Heart left ventricle (tissue), 13 donors: Measurements from ENCODE around the gene GLB1L2.

Experiments used
- POLR2A ChIP-seq, 2 donors: fragments of 450-650 bp; IDR thresholded peaks; one replicate each; pipeline ENCODE4 v1.6.1; 2017; ENCODE audit warnings: antibody characterized with exemption in 2 of 2, mild to moderate bottlenecking in 2 of 2, moderate library complexity in 2 of 2
- TF ChIP-seq, protein P1 (sequence below), 12 donors: fragments of 200-600 bp; sonication (generic) in 4 of 12; IDR thresholded peaks; one replicate each; pipeline versions ENCODE4 v1.5.0 to v1.8.0; 2018 to 2022; ENCODE audit warnings: antibody characterized with exemption in 12 of 12, mild to moderate bottlenecking in 5 of 12
- donor health status: ischemic (EF 13 %, LVEDD 7.1; RV severe dilation, severe dysfunction).
- donor health status: DM: no; HTN: yes; CAD: no.
- donor health status: DM: no; HTN: no; CAD: no.
- donor health status: ischemic (EF 25% LVEDD 6.9; RV normal size, moderate dysfunction).
- donor health status: ischemic (EF 25% LVEDD 5.7; RV mildly dilated, moderate dysfunction).
- donor health status: ischemic (EF 35%, LVEDD 5.7; RV mildly dilated, moderate dysfunction).
- donor health status: nonischemic (EF 11% LVEDD 7.7; RV severe dilation, severe dysfunction).
- donor health status: DM: yes; HTN: yes; CAD: no.
- donor health status: PGD.
- donor health status: ischemic (EF 29% LVEDD 5.4; RV normal size, mild dysfunction).
- donor health status: nonischemic (EF 23%, LVEDD 6.1; RV moderate dilation, normal function).

DNA sequence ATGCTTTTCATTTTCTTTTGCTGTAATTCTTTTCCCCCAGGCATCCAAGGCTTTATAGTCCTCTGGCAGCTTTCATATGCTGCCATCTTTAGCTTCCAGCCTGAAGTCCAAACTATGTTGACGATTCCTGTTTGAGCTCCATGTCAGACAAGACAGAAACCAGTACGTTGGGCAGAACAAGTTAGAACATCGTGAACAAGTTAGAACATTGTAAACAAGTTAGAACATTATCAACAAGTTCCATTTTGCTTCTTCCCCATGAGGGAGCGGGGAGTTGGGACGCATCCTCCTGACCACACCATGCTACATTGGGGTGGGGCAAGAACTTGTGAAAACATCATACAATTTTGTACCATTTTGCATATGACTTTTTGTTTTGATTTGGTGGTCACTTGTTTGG lies 23.9 kb downstream of the GLB1L2 start:
- TF ChIP-seq POLR2A (IDR thresholded peaks at IDR 0.05): no peak
- TF ChIP-seq, protein P1, sequence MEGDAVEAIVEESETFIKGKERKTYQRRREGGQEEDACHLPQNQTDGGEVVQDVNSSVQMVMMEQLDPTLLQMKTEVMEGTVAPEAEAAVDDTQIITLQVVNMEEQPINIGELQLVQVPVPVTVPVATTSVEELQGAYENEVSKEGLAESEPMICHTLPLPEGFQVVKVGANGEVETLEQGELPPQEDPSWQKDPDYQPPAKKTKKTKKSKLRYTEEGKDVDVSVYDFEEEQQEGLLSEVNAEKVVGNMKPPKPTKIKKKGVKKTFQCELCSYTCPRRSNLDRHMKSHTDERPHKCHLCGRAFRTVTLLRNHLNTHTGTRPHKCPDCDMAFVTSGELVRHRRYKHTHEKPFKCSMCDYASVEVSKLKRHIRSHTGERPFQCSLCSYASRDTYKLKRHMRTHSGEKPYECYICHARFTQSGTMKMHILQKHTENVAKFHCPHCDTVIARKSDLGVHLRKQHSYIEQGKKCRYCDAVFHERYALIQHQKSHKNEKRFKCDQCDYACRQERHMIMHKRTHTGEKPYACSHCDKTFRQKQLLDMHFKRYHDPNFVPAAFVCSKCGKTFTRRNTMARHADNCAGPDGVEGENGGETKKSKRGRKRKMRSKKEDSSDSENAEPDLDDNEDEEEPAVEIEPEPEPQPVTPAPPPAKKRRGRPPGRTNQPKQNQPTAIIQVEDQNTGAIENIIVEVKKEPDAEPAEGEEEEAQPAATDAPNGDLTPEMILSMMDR (IDR thresholded peaks at IDR 0.05): no peak
